ENCODE data around the gene NR3C2.

The NR3C2 gene

DNA sequence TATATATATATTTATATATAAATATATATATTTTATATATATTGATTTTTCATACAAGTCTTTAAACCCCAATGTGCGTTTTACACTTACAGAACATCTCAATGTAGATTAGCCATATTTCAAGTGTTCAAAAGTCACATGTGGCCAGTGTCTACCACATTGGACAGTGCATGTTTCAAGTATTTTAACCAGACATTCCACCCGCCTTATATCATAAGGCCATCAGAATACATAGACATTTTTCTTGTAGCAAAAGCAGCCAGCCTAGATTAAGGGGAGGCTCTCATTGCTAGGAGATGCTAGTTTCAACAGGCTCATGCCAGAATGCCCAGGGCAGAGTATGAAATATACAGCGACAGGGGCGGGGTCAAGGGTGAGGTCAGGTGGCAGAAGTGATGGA, 202.0 kb downstream of the NR3C2 start:
- DNase-seq (ENCODE audit: low read depth): no peak
- no peak overlapping the region for H3K4me3 ChIP-seq (ENCODE audit: low read depth, low read length)
- TF ChIP-seq, protein P1, sequence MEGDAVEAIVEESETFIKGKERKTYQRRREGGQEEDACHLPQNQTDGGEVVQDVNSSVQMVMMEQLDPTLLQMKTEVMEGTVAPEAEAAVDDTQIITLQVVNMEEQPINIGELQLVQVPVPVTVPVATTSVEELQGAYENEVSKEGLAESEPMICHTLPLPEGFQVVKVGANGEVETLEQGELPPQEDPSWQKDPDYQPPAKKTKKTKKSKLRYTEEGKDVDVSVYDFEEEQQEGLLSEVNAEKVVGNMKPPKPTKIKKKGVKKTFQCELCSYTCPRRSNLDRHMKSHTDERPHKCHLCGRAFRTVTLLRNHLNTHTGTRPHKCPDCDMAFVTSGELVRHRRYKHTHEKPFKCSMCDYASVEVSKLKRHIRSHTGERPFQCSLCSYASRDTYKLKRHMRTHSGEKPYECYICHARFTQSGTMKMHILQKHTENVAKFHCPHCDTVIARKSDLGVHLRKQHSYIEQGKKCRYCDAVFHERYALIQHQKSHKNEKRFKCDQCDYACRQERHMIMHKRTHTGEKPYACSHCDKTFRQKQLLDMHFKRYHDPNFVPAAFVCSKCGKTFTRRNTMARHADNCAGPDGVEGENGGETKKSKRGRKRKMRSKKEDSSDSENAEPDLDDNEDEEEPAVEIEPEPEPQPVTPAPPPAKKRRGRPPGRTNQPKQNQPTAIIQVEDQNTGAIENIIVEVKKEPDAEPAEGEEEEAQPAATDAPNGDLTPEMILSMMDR (conservative IDR thresholded peaks at IDR 0.05; ENCODE audit: low read depth, low read length): no peak

DNA sequence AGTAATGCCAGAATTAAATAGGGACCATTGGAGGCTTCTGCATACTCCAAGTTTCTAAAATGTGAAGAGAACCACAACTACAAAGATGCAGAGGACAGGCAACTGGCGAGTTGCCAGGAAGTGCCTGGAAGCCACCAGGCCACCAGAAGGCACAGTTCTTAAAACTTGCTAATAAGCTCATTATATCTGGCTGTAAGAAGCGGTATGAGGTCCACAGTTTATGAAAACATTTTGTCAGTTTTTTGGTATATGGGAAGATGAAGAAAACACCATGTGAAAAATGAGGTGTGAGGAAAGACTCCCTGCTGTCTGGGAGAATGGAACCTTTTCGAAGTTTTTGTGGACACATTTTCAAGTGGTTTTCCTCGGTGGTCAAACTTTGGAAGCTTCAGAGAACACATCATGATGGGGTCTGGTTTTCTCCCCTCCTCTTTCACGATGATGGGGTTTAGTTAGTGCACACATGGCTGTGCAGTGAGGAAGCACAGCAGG, 202.7 kb downstream of the NR3C2 start:
- H3K4me3 ChIP-seq (ENCODE audit: low read depth, low read length): no peak overlapping the region
- DNase-seq (ENCODE audit: low read depth): no peak
- TF ChIP-seq, protein P1 (conservative IDR thresholded peaks at IDR 0.05; ENCODE audit: low read depth, low read length): no peak

DNA sequence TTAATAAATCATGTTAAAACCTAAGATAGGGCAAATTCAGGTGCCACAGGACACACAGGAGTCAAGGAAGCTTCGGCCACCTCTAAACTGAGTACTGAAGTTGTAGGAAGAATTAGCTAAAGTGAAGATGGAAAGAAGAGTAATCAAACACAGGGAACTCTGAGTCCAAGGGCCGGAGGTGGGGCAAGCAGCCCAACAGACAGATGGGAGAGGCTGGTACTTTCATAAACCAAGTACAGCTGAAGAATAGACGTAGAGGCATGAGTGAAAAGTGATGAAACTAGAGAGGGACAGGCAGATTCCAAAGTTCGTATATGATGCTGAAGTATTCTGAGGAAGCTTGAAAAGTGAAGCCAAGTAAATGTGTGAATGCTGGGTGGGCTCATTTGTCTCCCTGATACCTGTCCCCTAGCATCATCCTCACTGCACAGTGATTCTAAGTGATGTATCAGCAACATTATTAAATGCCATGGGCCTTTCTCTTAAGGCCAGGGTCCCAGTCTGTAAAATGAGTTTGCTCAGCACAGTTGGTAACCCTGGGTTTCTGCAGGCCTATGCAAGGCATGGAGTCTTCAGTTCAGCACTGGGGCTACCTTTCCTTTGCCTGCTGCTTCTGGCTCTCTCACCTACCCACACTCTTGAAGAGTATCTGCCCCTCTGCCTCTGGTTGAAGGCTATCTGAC, 203.3 kb downstream of the NR3C2 start:
- no peak overlapping the region for H3K4me3 ChIP-seq (ENCODE audit: low read depth, low read length)
- DNase-seq (ENCODE audit: low read depth): no peak
- TF ChIP-seq, protein P1 (conservative IDR thresholded peaks at IDR 0.05; ENCODE audit: low read depth, low read length): no peak

DNA sequence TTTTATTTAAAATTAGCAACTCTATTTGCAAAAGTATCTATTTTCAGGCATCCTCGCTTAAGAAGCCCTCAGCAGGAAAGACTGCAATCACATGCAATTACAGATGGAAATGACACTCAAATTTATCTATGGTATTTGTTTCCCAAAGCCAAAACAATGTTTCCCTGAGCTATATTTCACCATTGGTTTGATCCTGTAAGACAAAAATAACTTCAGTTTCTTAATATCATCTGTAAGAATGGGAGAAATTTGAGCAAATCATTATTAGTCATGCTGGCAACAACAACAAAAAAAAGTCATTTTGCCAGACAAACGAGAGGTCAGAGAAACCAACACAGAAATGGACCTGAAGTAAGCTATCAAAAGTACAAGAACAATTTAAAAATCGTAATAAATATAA, 204.1 kb downstream of the NR3C2 start:
- DNase-seq (ENCODE audit: low read depth): no peak
- H3K4me3 ChIP-seq (ENCODE audit: low read depth, low read length): no peak overlapping the region
- TF ChIP-seq, protein P1 (conservative IDR thresholded peaks at IDR 0.05; ENCODE audit: low read depth, low read length): no peak

DNA sequence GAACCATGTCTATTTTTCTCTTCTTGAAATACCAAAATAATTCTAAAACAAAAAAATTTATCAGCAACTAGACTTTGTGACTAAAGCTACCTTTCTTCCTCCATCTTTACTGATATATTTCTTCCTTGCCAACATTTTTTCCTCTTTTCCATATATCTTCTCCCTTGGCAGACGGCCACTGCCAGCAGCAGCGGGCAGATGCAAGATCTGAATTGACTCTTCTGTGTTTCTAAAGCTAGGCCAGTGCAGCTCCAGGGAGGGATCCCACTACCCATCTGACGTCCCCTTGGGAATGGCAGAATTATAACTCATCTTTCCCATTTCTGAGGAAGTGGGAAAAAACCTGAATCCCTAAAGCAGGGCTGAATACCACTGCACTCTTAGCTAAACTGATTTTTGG, 206.4 kb downstream of the NR3C2 start:
- TF ChIP-seq, protein P1 (conservative IDR thresholded peaks at IDR 0.05; ENCODE audit: low read depth, low read length): no peak
- DNase-seq (ENCODE audit: low read depth): no peak
- no peak overlapping the region for H3K4me3 ChIP-seq (ENCODE audit: low read depth, low read length)

DNA sequence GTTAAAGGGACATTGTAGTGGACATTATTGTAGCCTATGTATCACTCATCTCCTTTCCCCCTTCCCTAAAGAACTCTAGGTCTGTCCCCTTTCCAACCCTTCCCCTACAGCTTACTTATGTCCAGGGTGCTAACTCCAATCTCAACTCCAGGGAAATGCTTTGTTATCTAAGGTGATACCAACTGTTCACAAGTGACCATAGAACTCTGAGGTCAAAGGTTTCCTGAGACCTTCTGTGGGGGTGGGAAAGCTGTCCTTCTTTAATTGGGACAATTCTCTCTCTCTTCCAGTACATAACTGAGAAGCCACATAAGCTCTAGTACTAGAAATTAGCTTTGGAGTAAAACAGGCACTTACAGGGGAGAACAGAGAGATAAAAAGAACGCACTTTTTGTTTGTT, 212.4 kb downstream of the NR3C2 start:
- TF ChIP-seq, protein P1 (conservative IDR thresholded peaks at IDR 0.05; ENCODE audit: low read depth, low read length): no peak
- no peak for DNase-seq (ENCODE audit: low read depth)
- H3K4me3 ChIP-seq (ENCODE audit: low read depth, low read length): no peak overlapping the region

DNA sequence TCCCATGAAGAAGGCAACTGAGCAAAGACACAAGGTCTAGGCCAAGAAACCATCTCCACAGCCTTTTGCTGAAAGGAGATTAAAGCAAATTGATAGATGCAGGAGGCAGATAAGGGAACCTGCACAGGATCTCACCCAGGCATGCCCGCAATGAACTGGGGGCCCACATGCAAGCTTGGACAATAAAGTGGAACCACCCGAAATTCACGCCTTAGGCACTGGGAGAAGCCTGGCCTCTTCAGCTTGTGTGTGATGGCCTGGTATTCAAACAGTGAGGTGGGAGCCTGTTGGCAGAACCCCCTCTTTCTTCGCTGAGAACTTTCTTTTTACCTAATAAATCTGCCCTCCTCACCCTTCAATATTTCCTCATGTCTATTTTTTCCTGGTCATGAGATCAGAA, 213.2 kb downstream of the NR3C2 start:
- no peak for DNase-seq (ENCODE audit: low read depth)
- TF ChIP-seq, protein P1 (conservative IDR thresholded peaks at IDR 0.05; ENCODE audit: low read depth, low read length): no peak
- no peak overlapping the region for H3K4me3 ChIP-seq (ENCODE audit: low read depth, low read length)
